Memory B cell (primary cell): ENCODE results near the gene USP48.
A peak's percentile ranks its signal among the peaks of the same experiment; 100 is the strongest.

Experiments
- ATAC-seq: fragments of 150-1000 bp; cut with Tn5 transposase; 2 replicates; pipeline ENCODE4 v1.10.0; 2021; ENCODE audit warnings: low read depth, mild to moderate bottlenecking, moderate library complexity
- DNase-seq, 2 donors: peaks; one replicate each; pipeline ENCODE4 v3.0.0; 2022; ENCODE audit warnings: low spot score in 2 of 2
- H3K27ac Mint-ChIP-seq: one replicate; pipeline ENCODE4 v1.8.0; 2022; ENCODE audit warnings: mild to moderate bottlenecking, moderate library complexity, mixed read lengths
- H3K27me3 Mint-ChIP-seq: one replicate; pipeline ENCODE4 v1.8.0; 2022; ENCODE audit warnings: mixed read lengths
- H3K36me3 Mint-ChIP-seq: one replicate; pipeline ENCODE4 v1.8.0; 2022; ENCODE audit warnings: mild to moderate bottlenecking, mixed read lengths
- H3K4me1 Mint-ChIP-seq: one replicate; pipeline ENCODE4 v1.8.0; 2022; ENCODE audit warnings: mixed read lengths
- H3K4me3 Mint-ChIP-seq: one replicate; pipeline ENCODE4 v1.8.0; 2022; ENCODE audit warnings: mild to moderate bottlenecking, moderate library complexity, mixed read lengths
- H3K9me3 Mint-ChIP-seq: one replicate; pipeline ENCODE4 v1.8.0; 2022; ENCODE audit warnings: mixed read lengths

USP48 gene

DNA sequence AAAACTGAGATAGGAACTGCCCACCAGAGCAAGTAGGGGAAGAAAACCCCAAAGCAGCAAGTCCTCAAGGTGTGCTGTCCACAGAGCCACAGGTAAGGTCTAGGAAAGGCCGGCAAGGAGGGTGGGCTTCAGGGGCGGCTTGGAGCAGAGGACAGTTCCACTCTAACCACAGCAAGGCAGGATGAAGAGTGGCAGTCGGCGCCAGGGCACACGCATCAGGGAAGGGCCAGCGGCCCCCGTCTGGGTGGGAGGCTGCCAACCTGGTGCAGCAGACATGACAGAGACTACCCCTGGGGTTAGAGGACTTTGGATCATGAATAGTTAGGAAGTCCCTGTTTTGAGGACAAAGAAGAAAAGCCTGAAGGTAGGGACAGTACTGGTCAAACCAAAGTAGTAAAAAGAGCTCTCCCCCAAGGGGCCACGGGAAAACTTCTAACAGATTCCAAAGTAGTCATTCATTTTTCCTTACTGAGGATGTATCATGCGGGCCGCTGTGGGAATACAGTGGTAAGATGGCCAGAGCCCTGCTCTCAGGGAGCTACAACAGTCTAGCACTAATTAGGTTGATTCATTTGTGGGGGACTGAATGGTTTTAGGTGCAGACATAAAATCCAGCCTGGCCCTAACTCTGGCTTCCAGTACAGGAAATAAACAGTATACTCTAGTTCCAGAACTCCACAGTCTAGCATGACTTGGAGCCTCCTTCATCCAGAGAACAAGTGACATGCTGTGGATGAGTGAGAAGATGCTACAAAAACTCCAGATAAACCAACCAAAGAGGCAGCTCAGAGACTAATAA, 110.3 kb downstream of the USP48 start:
- DNase-seq (no peak), ATAC-seq (no peak)
- no peak overlapping the region for H3K27ac Mint-ChIP-seq
- H3K4me3 Mint-ChIP-seq, result no peak overlapping the region
- H3K27me3 Mint-ChIP-seq, result peaks cover 4% of the 10 kb centered on the region
- H3K9me3 Mint-ChIP-seq, result no peaks in the 10 kb centered on the region
- H3K36me3 Mint-ChIP-seq, result no peaks in the 10 kb centered on the region
- no peaks in the 10 kb centered on the region for H3K4me1 Mint-ChIP-seq

DNA sequence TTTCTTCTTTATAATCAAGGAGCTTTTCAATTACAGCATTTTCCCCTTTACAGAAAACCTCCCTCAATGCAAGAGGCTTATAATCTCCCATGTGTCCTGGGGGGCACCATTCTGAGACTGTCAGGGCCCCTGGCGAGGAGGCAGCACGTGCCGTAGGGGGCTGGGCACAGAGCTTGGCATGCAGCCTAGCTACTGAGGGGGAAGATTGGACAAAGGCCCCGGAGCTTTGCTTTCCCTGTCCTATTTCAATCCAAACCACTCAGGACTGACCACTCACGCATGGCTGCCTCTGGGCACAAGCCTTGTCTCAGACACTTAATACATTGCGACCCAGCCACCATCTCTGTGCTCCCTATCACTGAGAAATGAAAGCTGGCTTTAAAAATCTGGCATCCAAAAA, 111.0 kb downstream of the USP48 start:
- H3K27ac Mint-ChIP-seq, result no peak overlapping the region
- ATAC-seq (no peak), DNase-seq (no peak)
- H3K4me1 Mint-ChIP-seq, result no peaks in the 10 kb centered on the region
- H3K27me3 Mint-ChIP-seq, result peaks cover 11% of the 10 kb centered on the region
- no peaks in the 10 kb centered on the region for H3K36me3 Mint-ChIP-seq
- no peak overlapping the region for H3K4me3 Mint-ChIP-seq
- H3K9me3 Mint-ChIP-seq, result no peaks in the 10 kb centered on the region

DNA sequence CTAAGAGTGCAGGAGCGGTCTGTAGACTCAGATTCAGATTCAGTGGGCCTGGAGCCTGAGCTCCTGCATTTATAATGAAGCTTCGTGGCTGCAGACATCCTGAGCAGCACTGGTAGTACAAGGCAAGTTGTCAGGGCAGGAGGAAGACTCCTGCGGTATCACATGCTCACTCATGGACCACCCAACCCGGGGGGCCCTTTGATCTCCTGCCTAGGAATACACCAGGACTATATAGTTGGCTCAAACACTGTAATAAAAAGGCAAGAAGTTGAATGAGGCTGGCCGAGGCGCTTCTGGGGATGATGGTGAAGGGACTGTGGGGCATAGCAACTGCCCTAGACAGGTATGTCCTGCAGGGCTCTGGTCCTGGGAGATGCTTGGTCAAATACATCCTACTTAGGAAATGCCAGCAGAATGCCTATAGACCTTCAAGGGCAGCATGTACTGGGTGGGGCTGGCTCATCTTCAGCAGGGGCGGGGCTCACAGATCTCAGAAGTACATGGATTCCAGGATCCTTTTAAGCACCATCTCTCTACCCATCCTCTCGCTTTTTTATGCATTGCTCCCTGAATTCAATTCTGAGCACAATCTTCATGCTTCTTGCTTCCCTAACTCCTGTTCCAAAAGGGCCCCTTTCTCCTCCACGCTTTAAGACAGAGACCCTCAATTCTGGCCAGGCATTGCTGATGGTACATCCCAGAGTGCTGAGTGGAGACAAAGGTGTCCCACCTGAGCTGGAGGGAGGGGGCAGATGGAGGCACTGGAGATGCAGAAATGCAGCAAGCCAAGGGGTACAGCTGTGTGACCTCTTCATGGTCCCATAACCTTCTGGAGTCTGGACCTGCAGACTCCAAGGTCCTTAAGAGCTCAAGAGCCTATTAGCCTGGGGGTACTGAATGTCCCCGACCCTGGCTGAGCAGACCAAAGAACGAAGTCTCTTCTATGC, 111.7 kb downstream of the USP48 start:
- Mint-ChIP-seq H3K4me1 (no peaks in the 10 kb centered on the region), H3K9me3 (no peaks in the 10 kb centered on the region), H3K36me3 (no peaks in the 10 kb centered on the region), H3K27ac (no peak overlapping the region), H3K27me3 (peaks cover 15% of the 10 kb centered on the region), H3K4me3 (no peak overlapping the region)
- ATAC-seq, result no peak
- no peak for DNase-seq

DNA sequence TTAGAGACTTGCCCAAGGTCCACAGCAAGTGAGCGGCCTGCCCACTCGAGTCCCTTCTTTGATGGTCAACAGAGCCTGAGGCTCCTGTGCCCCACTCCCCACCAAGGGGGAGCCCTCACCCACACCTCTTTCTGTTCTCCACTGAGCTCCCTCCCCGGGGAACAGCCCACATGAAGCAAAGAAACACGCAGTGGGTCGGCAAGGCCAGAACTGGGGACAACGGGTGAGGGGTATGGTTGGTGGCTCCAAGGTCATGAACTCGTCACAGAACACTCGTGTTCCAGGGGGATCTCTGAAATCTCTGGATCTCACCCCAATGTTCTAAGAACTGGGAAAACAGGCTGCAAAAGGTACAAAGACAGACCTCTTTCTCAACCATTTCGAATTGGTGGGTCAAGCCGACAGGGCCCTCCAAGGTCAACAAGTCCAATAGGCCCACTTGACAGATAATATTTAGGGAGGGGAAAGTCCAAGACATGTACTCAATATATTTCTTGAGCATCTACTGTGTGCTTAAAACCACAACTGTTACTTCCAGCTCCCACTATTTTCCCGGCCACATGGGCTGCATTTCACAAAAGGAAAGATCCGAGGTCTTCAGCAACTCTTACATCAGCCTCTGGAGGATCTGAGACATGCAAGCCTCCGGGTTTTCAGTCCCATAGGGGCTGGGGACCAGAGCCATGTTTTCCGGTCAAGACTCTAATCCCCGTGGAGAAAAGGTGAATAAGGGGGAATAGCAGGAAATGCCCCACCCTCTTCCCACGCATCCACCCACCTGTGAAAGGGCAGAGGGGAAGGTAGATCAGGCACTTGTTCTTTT, 112.7 kb downstream of the USP48 start:
- H3K27ac Mint-ChIP-seq, result no peak overlapping the region
- no peaks in the 10 kb centered on the region for H3K4me1 Mint-ChIP-seq
- H3K27me3 Mint-ChIP-seq, result peaks cover 15% of the 10 kb centered on the region
- ATAC-seq (no peak), DNase-seq (no peak)
- H3K9me3 Mint-ChIP-seq, result no peaks in the 10 kb centered on the region
- H3K4me3 Mint-ChIP-seq, result no peak overlapping the region
- H3K36me3 Mint-ChIP-seq, result no peaks in the 10 kb centered on the region

DNA sequence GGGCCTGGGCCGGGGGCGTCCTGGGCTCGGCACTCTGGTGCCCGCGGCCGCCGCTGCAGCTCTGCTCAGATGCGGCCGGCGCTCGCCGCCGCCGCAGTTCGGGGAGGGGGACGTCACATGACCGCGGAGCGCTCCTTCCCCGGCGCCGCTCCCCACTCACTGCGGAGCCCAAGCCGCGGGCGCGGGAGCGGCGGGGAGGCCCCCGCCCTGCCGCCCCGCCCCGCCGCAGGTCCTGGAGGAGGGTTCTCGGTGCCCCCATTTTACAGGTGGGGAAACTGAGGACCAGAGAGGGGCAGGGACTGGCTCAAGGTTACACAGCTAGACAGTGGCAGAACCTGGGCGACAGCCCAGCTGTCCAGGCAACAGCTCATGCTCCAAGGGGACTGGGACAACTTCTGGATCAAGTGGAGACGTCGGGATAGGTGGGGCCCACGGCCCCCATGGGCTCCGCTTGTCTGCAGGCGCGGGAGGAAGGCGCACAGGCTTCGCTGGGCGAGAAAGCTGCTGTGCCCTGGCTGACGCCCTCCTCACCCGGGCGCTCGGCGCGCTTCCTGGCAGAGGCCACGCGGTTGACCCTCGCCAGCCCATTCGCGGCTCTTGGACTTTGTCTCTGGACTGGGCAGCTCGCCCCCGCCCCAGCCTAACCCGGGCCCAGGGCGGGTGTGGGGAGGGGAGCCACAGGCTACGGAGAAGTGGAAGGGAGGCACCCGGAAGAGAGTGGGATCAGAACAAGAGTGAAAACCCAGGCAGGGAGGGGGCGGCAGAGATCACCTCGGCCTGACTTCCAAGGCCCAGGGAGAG, 113.5 kb downstream of the USP48 start, which contains the start of gene RAP1GAP:
TSS of gene RAP1GAP (minus strand) at position 100 of the 801 bp plus-strand sequence. CDS start 49,325 bp downstream, outside the sequence.
- no peak for DNase-seq
- Mint-ChIP-seq H3K4me3 (peak within 1 kb of the TSS; percentile 63), H3K27me3 (peaks cover 16% of the 10 kb centered on the region)

DNA sequence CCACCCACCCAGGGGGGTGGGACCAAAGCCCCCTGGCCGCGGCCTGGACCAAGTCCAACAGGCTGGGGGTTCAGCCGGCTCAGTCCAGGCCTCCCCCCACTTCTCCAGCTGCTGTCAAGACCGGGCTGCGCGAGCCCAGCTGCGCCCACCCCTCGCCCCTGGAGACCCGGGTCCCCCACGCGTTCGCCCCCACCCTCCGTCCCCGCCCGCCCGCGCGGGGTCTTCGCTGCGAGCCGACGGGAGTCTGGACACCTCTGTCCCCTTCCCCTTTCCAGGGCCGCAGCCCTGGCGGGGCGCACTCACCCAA, 114.0 kb downstream of the USP48 start:
- H3K27me3 Mint-ChIP-seq, result peaks cover 18% of the 10 kb centered on the region
- H3K27ac Mint-ChIP-seq, result no peak overlapping the region
- DNase-seq (no peak), ATAC-seq (no peak)
- H3K4me1 Mint-ChIP-seq, result peaks cover 6% of the 10 kb centered on the region
- no peaks in the 10 kb centered on the region for H3K36me3 Mint-ChIP-seq
- H3K9me3 Mint-ChIP-seq, result no peaks in the 10 kb centered on the region
- H3K4me3 Mint-ChIP-seq, result peak overlapping the region; percentile 39

More for the DNA sequence above, 113.5 kb downstream of the USP48 start, which contains the start of gene RAP1GAP:
- Mint-ChIP-seq H3K9me3 (no peaks in the 10 kb centered on the region), H3K4me1 (peaks cover under 1% of the 10 kb centered on the region), H3K36me3 (no peaks in the 10 kb centered on the region), H3K27ac (no peak within 1 kb of the TSS)
- peak; percentile 68 for ATAC-seq

DNA sequence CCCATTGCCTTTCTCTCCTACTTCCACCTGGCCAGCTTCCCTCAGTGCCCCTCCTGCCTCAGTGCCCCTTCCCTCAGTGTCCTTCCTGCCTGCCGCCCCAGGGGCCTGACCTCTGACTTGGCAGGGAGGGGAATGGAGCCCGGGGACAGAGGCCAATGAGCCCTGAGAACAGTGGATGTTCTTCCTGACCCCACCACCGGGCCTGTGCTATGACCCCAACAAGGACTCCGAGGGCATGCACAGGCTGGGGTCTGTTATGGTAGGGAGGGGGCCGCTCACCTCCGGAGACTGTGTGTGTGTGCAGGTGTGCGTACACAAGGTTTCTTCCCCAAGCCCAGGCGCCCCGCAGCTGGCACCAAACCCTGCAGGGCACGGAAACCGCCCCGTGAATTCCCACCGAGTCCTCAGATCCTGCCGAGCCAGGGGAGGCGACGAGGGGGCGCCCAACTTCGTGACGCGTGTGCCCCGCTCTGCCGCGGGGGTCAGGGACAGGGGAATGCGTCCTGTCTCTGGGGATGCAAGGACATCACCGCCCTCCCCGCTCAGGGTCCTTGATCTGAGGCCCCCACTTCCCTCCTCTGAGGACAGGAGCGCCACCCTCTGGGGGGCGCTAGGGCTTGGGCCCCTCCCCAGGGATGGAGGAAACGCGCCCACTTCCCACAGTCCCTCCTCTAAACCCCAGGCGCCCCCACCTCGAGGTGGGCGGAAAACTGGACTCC, 114.6 kb downstream of the USP48 start:
- DNase-seq, result no peak
- Mint-ChIP-seq H3K27me3 (peaks cover 18% of the 10 kb centered on the region), H3K36me3 (no peaks in the 10 kb centered on the region), H3K4me1 (peaks cover 10% of the 10 kb centered on the region), H3K27ac (no peak overlapping the region), H3K4me3 (peak overlapping the region; percentile 39), H3K9me3 (no peaks in the 10 kb centered on the region)
- ATAC-seq, result no peak

DNA sequence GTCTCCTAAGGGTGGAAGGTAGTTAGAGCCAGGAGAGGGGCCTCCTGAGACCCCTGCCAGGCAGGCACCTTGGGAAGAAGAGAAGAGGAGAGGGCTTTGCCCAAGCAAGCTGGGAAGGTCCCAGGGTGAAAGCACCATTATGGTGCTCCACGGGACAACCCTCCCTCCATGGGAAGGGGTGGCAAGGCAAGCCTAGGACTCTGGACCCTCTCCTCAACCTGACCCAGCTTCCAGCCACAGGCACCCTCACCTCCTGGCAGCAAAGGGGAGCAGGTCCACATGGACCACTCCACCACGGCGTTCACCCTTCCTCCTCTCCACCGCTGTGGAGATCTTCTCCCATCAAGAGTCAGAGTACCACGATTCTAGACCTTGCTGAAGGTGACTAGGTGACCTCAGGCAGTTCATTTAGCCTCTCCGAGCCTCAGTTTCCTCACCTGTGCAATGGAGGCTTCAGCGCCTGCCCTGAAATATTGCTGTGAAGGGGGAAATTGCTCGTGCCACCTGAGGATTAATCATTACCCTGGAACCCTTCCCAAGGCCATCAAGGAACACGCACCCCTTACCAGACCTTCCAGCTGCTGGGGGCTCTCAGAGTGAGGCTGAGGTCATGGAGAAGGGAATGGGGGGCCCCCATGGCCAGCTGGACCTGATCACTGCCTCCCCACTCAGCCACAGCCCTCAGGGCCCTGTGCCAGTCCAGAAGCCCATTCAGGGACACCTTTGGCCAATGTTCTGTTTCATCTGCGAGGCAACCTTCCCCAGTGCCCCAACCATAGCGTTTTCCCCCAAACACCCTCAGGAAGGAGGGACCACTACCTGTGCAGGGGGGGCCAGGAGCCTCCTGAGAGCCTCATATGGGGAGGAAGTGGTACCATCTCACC, 115.4 kb downstream of the USP48 start:
- ATAC-seq (no peak), DNase-seq (no peak)
- H3K27me3 Mint-ChIP-seq, result peaks cover 21% of the 10 kb centered on the region
- H3K4me3 Mint-ChIP-seq, result no peak overlapping the region
- no peaks in the 10 kb centered on the region for H3K36me3 Mint-ChIP-seq
- no peaks in the 10 kb centered on the region for H3K9me3 Mint-ChIP-seq
- H3K4me1 Mint-ChIP-seq, result peaks cover 10% of the 10 kb centered on the region
- H3K27ac Mint-ChIP-seq, result no peak overlapping the region

DNA sequence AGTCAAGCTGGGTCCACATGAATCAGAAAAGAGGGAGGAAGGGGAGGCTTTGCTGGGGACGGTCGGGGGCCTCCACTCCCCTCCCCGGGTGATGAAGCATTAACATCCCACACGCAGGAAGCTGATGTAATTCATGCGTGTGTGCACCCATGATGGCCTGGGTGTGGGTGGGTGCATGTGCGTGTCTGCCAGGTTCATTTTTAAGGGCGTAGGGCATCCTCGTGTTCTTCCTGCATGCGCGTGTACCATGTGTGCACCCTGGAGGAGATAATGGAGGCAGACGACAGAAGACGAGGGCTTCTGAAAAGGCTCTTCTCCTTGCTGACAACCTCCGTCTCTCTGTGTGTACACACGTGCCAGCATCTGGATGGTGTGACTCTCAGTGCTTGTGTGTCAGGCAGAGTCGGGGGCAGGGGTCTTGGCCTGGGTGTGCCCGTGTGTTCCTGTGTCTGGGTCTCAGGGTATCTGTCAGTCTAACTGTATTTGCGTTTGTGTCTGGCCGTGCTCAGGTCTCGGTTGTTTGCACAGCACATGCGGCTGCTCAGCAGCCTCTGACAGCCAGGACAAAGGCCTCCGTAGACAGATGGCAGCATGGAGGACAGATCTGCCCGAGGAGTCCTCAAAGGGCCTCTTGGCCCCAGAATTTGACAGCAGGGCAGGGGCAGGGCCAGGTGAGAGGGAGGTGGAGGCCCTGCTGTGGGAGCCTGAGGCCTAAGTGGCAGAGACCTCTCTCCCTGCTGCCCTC, 116.2 kb downstream of the USP48 start:
- no peak overlapping the region for H3K27ac Mint-ChIP-seq
- H3K4me1 Mint-ChIP-seq, result peaks cover 10% of the 10 kb centered on the region
- ATAC-seq (no peak), DNase-seq (no peak)
- no peak overlapping the region for H3K4me3 Mint-ChIP-seq
- no peaks in the 10 kb centered on the region for H3K36me3 Mint-ChIP-seq
- H3K9me3 Mint-ChIP-seq, result no peaks in the 10 kb centered on the region
- H3K27me3 Mint-ChIP-seq, result peaks cover 22% of the 10 kb centered on the region

DNA sequence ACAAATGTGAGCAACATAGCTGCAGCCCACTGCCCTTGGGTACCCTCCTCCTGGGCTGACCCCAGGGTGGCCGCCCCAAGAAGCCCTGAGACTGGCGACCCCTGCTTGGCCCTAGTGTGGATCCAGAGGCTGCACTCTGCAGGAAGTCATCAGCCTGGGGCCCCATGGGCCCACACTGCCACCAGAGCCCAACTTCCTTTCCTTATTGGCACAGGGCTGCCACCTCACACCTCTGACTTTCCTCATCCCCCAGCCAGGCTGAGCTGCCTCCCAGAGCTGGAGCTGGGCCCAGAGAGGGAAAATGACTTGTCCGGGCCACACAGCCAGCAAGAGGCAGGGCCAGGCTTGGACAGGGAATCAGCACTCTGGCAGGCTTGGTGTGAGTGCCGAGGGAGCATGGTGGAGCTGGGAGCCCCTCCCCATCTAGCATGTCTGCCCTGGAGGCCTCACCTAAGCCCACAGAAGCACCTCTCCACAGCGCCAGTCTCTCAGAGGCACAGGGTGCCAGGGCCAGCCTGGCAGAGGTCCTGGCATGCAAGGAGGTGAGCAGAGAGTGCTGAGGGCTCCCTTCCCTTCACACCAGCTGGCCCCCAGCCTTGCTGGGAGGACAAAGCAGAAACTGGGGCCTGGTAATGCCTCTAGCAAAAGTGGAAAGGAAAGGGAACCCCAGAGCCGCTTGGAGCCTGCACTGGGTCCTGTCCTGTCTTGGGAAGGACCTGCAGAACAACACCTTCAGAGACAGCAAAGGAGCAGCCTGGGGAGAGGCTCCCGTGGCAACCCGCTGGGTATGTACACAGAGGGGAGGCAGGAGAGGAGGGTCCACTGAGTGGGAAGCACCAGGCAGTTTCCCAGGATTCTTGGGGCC, 117.0 kb downstream of the USP48 start:
- H3K27me3 Mint-ChIP-seq, result peaks cover 22% of the 10 kb centered on the region
- ATAC-seq (no peak), DNase-seq (no peak)
- no peak overlapping the region for H3K4me3 Mint-ChIP-seq
- peaks cover 10% of the 10 kb centered on the region for H3K4me1 Mint-ChIP-seq
- no peaks in the 10 kb centered on the region for H3K9me3 Mint-ChIP-seq
- H3K27ac Mint-ChIP-seq, result no peak overlapping the region
- H3K36me3 Mint-ChIP-seq, result no peaks in the 10 kb centered on the region
